Endothelial cell (in vitro differentiated cells): ENCODE measurements around the gene SPRED2. TPM values are rescaled to one million over a fixed set of nuclear protein-coding genes. Genes with fewer than 3 reads are reported as not detected.

Experiments used
- DNase-seq: peaks from one replicate; pipeline ENCODE4 v3.0.0; 2021; ENCODE audit warnings: low spot score
- H3K27ac Mint-ChIP-seq: one replicate; pipeline ENCODE4 v1.8.0; 2021; ENCODE audit warnings: mixed read lengths, inconsistent platforms; ENCODE audit not compliant: unreplicated experiment
- H3K27me3 Mint-ChIP-seq: one replicate; pipeline ENCODE4 v1.8.0; 2021; ENCODE audit warnings: mild to moderate bottlenecking, moderate library complexity, mixed read lengths, inconsistent platforms; ENCODE audit not compliant: unreplicated experiment
- H3K36me3 Mint-ChIP-seq: one replicate; pipeline ENCODE4 v1.8.0; 2021; ENCODE audit warnings: mild to moderate bottlenecking, low read depth, mixed read lengths, inconsistent platforms; ENCODE audit not compliant: unreplicated experiment
- H3K4me1 Mint-ChIP-seq: one replicate; pipeline ENCODE4 v1.8.0; 2021; ENCODE audit warnings: mild to moderate bottlenecking, mixed read lengths, inconsistent platforms; ENCODE audit not compliant: unreplicated experiment
- H3K4me3 Mint-ChIP-seq: one replicate; pipeline ENCODE4 v1.8.0; 2021; ENCODE audit warnings: mild to moderate bottlenecking, mixed read lengths, inconsistent platforms; ENCODE audit not compliant: unreplicated experiment
- H3K9me3 Mint-ChIP-seq: one replicate; pipeline ENCODE4 v1.8.0; 2021; ENCODE audit warnings: mixed read lengths, inconsistent platforms; ENCODE audit not compliant: unreplicated experiment
- total RNA-seq: library from RNA; stranded (reverse); fragmentation: NEBNext Ultra II Directional; extraction: Animal tissue kit (Norgen Biotek cat#: 25700); gene quantifications from one replicate; pipeline ENCODE4 v1.2.1, GENCODE V29; 2021; ENCODE audit not compliant: unreplicated experiment
- TF ChIP-seq, protein P1 (sequence below): fragments of 200-600 bp; sonication (generic); IDR thresholded peaks from one replicate; pipeline ENCODE4 v1.5.0; 2021; ENCODE audit warnings: antibody characterized with exemption; ENCODE audit not compliant: unreplicated experiment

The SPRED2 gene
- total RNA-seq, 1 donor from 2014 or later, result 17.6 TPM

DNA sequence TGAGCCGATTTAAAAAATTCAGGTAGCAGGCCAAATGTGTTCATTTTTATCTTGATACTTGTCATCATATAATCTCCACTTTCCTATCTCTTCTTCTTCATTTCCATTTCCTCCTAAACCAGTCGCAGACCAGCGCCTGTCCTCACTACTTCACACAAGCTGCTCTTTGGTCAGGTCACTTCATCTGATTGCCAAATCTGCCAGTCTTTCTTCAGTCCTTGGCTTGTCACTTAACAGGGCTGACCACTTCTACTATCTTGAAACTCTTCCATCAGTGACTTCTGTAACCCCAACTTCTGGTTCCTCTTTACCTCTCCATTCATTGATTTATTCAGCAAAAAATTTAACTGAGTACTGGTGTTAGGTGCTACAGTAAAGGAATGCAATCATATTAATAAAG, 18.0 kb upstream of the SPRED2 start:
- Mint-ChIP-seq H3K4me1 (no peaks in the 10 kb centered on the region), H3K4me3 (no peak overlapping the region), H3K9me3 (no peaks in the 10 kb centered on the region), H3K27me3 (peaks cover 2% of the 10 kb centered on the region), H3K36me3 (no peaks in the 10 kb centered on the region), H3K27ac (no peak overlapping the region)
- no peak for DNase-seq
- TF ChIP-seq, protein P1, sequence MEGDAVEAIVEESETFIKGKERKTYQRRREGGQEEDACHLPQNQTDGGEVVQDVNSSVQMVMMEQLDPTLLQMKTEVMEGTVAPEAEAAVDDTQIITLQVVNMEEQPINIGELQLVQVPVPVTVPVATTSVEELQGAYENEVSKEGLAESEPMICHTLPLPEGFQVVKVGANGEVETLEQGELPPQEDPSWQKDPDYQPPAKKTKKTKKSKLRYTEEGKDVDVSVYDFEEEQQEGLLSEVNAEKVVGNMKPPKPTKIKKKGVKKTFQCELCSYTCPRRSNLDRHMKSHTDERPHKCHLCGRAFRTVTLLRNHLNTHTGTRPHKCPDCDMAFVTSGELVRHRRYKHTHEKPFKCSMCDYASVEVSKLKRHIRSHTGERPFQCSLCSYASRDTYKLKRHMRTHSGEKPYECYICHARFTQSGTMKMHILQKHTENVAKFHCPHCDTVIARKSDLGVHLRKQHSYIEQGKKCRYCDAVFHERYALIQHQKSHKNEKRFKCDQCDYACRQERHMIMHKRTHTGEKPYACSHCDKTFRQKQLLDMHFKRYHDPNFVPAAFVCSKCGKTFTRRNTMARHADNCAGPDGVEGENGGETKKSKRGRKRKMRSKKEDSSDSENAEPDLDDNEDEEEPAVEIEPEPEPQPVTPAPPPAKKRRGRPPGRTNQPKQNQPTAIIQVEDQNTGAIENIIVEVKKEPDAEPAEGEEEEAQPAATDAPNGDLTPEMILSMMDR, result no peak

DNA sequence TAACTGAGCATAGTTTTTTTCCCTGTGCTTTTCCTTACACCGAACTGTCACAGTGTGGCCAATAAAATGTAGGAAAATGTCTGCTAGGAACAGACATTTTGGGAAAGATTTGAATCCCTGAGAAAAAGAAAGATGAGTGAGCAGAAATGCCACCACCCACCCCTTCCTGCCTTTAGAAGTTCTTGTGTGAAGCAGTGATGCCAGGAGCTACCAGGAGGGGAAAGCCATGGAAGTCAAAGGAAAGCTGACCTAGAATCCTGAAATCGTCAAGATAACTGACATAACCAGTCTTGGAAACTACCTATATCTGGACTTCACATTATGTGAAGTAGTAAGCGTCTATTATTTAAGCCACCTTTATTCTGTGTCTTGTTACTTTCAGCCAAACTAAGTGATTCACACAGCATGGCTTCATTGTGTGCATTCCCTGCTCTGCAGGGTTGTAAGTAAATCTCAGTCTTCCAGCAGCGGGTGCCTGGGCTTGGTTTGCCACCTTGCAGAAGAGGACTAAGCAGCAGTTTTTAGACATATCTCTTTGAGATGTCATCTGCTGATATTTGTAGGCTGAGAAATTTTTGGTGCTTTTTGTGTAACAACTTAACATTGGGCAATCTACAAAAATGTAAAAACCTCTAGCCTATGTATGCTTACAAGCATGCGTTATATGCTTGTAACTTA, 11.2 kb upstream of the SPRED2 start:
- Mint-ChIP-seq H3K9me3 (no peaks in the 10 kb centered on the region), H3K36me3 (no peaks in the 10 kb centered on the region), H3K27me3 (peaks cover 4% of the 10 kb centered on the region), H3K4me3 (no peak overlapping the region), H3K4me1 (no peaks in the 10 kb centered on the region), H3K27ac (no peak overlapping the region)
- DNase-seq, result no peak
- TF ChIP-seq, protein P1, result no peak

DNA sequence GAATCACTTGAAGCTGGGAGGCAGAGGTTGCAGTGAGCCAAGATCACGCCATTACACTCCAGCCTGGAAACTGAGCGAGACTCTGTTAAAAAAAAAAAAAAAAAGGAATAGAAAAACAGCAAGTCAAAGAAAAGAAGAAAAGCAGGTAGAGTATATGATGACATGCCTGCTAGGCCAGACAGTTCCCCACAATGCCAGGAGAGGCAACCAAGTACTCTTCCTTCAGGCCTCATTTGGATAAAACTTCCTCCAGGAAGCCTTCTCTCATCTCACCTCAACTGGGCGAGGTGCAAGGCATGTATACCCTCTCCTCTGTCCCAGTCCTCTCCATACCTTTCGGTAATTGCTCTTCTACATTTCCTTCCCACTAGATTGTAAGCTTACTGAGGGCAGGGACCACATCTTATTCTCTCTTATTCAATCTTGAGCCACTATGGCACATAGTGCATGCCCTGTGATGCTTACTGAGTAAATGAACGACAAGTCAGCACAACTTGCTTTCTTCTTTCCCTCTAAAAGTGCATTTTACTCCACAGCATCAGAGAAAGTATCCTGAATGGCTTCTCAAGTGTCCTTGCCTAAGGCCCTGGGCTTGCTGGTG, 10.1 kb upstream of the SPRED2 start:
- Mint-ChIP-seq H3K27me3 (peaks cover 4% of the 10 kb centered on the region), H3K4me1 (peaks cover 3% of the 10 kb centered on the region), H3K36me3 (no peaks in the 10 kb centered on the region), H3K9me3 (no peaks in the 10 kb centered on the region), H3K4me3 (no peak overlapping the region), H3K27ac (no peak overlapping the region)
- no peak for DNase-seq
- TF ChIP-seq, protein P1, result no peak

DNA sequence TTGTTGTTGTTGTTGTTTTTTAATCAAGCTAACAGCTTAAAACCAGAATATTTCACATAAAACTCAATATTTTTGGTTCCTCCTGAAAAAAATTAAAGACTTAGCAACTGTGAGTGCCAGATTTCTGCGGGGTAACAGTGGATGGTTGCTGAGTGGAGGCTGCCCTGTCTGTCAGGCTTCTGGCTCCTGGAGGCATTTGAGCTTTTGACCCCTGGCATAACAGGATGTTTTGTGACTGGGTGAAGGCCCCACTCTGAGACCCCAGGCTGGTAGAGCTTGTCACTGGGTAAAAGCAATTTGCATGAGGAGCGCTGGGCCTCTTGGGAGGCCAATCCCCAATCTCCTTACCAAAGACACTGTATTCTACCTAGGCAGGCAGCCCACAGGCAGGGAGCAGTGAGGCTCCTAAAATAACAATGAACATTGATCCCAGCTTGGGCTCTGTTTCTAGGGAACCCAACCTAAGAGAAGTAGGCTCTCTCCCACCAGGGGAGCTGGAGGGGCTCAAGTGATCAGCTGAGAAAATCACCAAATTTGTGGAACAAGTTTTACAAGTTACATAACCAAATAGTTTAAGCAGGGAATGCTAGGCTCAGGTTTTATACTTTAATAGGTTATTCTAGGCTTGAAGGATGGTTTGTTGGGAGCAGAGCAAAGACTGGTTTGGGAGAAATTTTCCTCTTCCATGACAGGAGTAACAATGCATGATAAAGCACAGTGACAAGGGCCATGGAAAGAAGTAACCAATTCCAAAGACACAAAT, 5.9 kb upstream of the SPRED2 start:
- H3K36me3 Mint-ChIP-seq, result no peaks in the 10 kb centered on the region
- DNase-seq, result no peak
- H3K27ac Mint-ChIP-seq, result no peak overlapping the region
- TF ChIP-seq, protein P1, result no peak
- H3K27me3 Mint-ChIP-seq, result peaks cover 20% of the 10 kb centered on the region
- H3K4me3 Mint-ChIP-seq, result no peak overlapping the region
- peaks cover 13% of the 10 kb centered on the region for H3K4me1 Mint-ChIP-seq
- H3K9me3 Mint-ChIP-seq, result no peaks in the 10 kb centered on the region
